ENCODE results near the gene PAK1. TPM values are rescaled to one million over a fixed set of nuclear protein-coding genes. Genes with fewer than 3 reads are reported as not detected.
A peak's percentile ranks its signal among the peaks of the same experiment; 100 is the strongest.

The PAK1 gene
- total and polyA plus RNA-seq, 9 of the 15 experiments (the other 6 are each of a cell fraction or from before 2014, with no cell fraction given): 0.52 to 11.7 (median 1.9) TPM

- TF ChIP-seq ZBTB2 (IDR thresholded peaks at IDR 0.05) (no peak), STAT5A (IDR thresholded peaks at IDR 0.05; ENCODE audit: borderline replicate concordance, low read length) (no peak), L3MBTL2 (IDR thresholded peaks at IDR 0.05) (peak; percentile 37; the same call in 1 of the 2 replicates), ZNF696 (CRISPR knock-in tag; conservative IDR thresholded peaks at IDR 0.05) (no peak), E2F6 (IDR thresholded peaks at IDR 0.05; ENCODE audit: borderline replicate concordance in 1 of 2, extremely low read depth in 1 of 2, insufficient read depth in 1 of 2, insufficient read length in 1 of 2, low read depth in 1 of 2, low read length in 1 of 2, poor library complexity in 1 of 2, severe bottlenecking in 1 of 2) (peak; percentile 34 to 77), SMAD2 (IDR thresholded peaks at IDR 0.05; ENCODE audit: low read depth, low read length) (no peak), LCOR (CRISPR knock-in tag; IDR thresholded peaks at IDR 0.05) (peak; percentile 79; the same call in 1 of the 2 replicates), ZNF24 (IDR thresholded peaks at IDR 0.05) (no peak), HIVEP1 (CRISPR knock-in tag; IDR thresholded peaks at IDR 0.05) (peak; percentile 77; the same call in 1 of the 2 replicates), ZNF589 (CRISPR knock-in tag; IDR thresholded peaks at IDR 0.05; ENCODE audit: low read depth) (peak; percentile 73; the same call in 1 of the 2 replicates), CHD7 (IDR thresholded peaks at IDR 0.05; ENCODE audit: low read depth, low read length) (no peak), SMARCE1 (IDR thresholded peaks at IDR 0.05) (no peak)
Measured at GRCh38 chr11:77473801-77474683, at the start of gene PAK1 (continued).
